Measurements from ENCODE around the gene DHRS11. TPM values are rescaled to one million over a fixed set of nuclear protein-coding genes. Genes with fewer than 3 reads are reported as not detected.

The DHRS11 gene
- total and polyA plus RNA-seq, 2 of the 4 experiments (the other 2 are of a cell fraction), result 7.0 to 14.5 TPM

- no peaks in the 10 kb centered on the region for H3K9me3 ChIP-seq (ENCODE audit: control insufficient read depth, insufficient read depth, low read length)
- no peak overlapping the region for H3K4me2 ChIP-seq (ENCODE audit: low read depth, low read length)
- intact Hi-C loops (cut with micrococcal nuclease) (no loop called here), dilution Hi-C loops (cut with HindIII; ENCODE audit: low sequenced_read_pairs, unreplicated experiment) (no loop called here), in situ Hi-C loops (cut with MboI; ENCODE audit: low sequenced_read_pairs) (no loop called here)
- H3K14ac ChIP-seq (replicated peaks; ENCODE audit: low read depth, low read length), result no peak overlapping the region
- no peak overlapping the region for H3K4ac ChIP-seq (ENCODE audit: low read depth, low read length)
- H3K27me3 ChIP-seq (ENCODE audit: control insufficient read depth, insufficient read depth, low read length), result no peaks in the 10 kb centered on the region
- H2BK20ac ChIP-seq (ENCODE audit: low read depth, low read length), result no peak overlapping the region
- H3K9me1 ChIP-seq (ENCODE audit: insufficient read depth, low read length), result peaks cover 20% of the 10 kb centered on the region
- DNase-seq (no peak), ATAC-seq (ENCODE audit: low read depth) (no peak)
- H2AFZ ChIP-seq (replicated peaks; ENCODE audit: low read length, poor library complexity), result no peak overlapping the region
- no peak overlapping the region for H2AK5ac ChIP-seq (ENCODE audit: low read depth, low read length)
- no peak overlapping the region for H3K27ac ChIP-seq (ENCODE audit: insufficient read depth, low read length)
- no peak overlapping the region for H2BK120ac ChIP-seq (ENCODE audit: low read depth, low read length)
- no peak overlapping the region for H3K56ac ChIP-seq (ENCODE audit: extremely low read depth, insufficient read depth, low read length)
- POLR2A ChIA-PET (ENCODE audit: unreplicated experiment), result no interaction called here
- no peak overlapping the region for H4K5ac ChIP-seq (ENCODE audit: low read depth, low read length)
- H3K4me3 ChIP-seq (ENCODE audit: insufficient read depth, low read depth, low read length), result no peak overlapping the region
- H2BK15ac ChIP-seq (ENCODE audit: low read depth, low read length), result no peak overlapping the region
- H2BK5ac ChIP-seq (ENCODE audit: low read depth, low read length, poor library complexity, severe bottlenecking), result no peak overlapping the region
- no peak overlapping the region for H4K8ac ChIP-seq (ENCODE audit: low read depth in 2 of 2, low read length in 2 of 2)
- no peak overlapping the region for H4K91ac ChIP-seq (ENCODE audit: insufficient read depth, low read depth, low read length)
- no peak overlapping the region for H3K9ac ChIP-seq (ENCODE audit: low read depth, low read length)
- CTCF ChIA-PET, result no interaction called here
- no peaks in the 10 kb centered on the region; the same call in 1 of the 2 replicates for H4K20me1 ChIP-seq (ENCODE audit: insufficient read depth, low read length)
- peaks cover 11 to 54% of the 10 kb centered on the region in 2 experiments; a peak in 3 of 4 replicates for H3K79me1 ChIP-seq (ENCODE audit: low read depth in 1 of 2, low read length in 2 of 2)
- no TSS peak for BruUV-seq (replicated peaks)
- TF ChIP-seq MAFK (IDR thresholded peaks at IDR 0.05; ENCODE audit: low read depth, low read length) (no peak), RCOR1 (IDR thresholded peaks at IDR 0.05; ENCODE audit: insufficient replicate concordance, low read length) (no peak), USF2 (IDR thresholded peaks at IDR 0.05; ENCODE audit: low read depth, low read length) (no peak), NFE2L2 (IDR thresholded peaks at IDR 0.05; ENCODE audit: low read depth, low read length) (no peak), SMC3 (IDR thresholded peaks at IDR 0.05; ENCODE audit: low read depth, low read length) (no peak), CEBPB (IDR thresholded peaks at IDR 0.05; ENCODE audit: low read depth, low read length) (no peak), CHD1 (IDR thresholded peaks at IDR 0.05; ENCODE audit: low read depth, low read length) (no peak), RAD21 (IDR thresholded peaks at IDR 0.05; ENCODE audit: low read length) (no peak), ELK1 (IDR thresholded peaks at IDR 0.05; ENCODE audit: borderline replicate concordance, low read depth, low read length) (no peak), MXI1 (IDR thresholded peaks at IDR 0.05; ENCODE audit: borderline replicate concordance, low read depth, low read length) (no peak), BHLHE40 (IDR thresholded peaks at IDR 0.05; ENCODE audit: low read depth, low read length) (no peak), CTCF (conservative IDR thresholded peaks at IDR 0.05; ENCODE audit: low read depth, low read length) (no peak), POLR2A (IDR thresholded peaks at IDR 0.05; ENCODE audit: low read depth, low read length) (no peak)
- peaks cover 6% of the 10 kb centered on the region for H3K4me1 ChIP-seq (ENCODE audit: control insufficient read depth, insufficient read depth, low read length)
- no peak overlapping the region for H3K18ac ChIP-seq (ENCODE audit: low read depth, low read length)
- H3K23ac ChIP-seq (ENCODE audit: low read depth, low read length), result no peak overlapping the region
- 90% methylated on average over 2 of the region's 11 CpGs; no CpG with 5 or more reads in 1 of the 2 experiments for WGBS, 2 experiments (ENCODE audit: extremely low coverage in 2 of 2, insufficient read length in 1 of 2)
- no peak overlapping the region for H2AK9ac ChIP-seq (replicated peaks; ENCODE audit: low read depth, low read length, poor library complexity)
- H3K36me3 ChIP-seq (ENCODE audit: control insufficient read depth, insufficient read depth, low read length), result no peaks in the 10 kb centered on the region
Measured at GRCh38 chr17:36597866-36598777, 6.4 kb downstream of the DHRS11 start.
